SK-N-SH (cell line): ENCODE measurements around the gene PPRC1.

Experiments used
- CTCF ChIP-seq: fragments of 200-600 bp; sonication (generic); IDR thresholded peaks from 2 replicates; pipeline ENCODE4 v1.6.1; 2017; ENCODE audit warnings: antibody characterized with exemption, mild to moderate bottlenecking, moderate library complexity
- ELF1 ChIP-seq: IDR thresholded peaks from 2 replicates; pipeline ENCODE4 v1.4.0; 2012
- FOXM1 ChIP-seq: IDR thresholded peaks from 2 replicates; pipeline ENCODE4 v1.4.0; 2012; ENCODE audit warnings: low read depth, mild to moderate bottlenecking
- MXI1 ChIP-seq: IDR thresholded peaks from 2 replicates; pipeline ENCODE4 v1.6.1; 2012; ENCODE audit warnings: mild to moderate bottlenecking, low read depth, low read length, improper control_type of control experiment
- NFIC ChIP-seq: IDR thresholded peaks from 2 replicates; pipeline ENCODE4 v1.4.0; 2012; ENCODE audit warnings: borderline replicate concordance
- POLR2AphosphoS5 ChIP-seq: IDR thresholded peaks from 2 replicates; pipeline ENCODE4 v1.6.1; 2012; ENCODE audit warnings: low read depth, low read length
- TAF1 ChIP-seq: IDR thresholded peaks from 2 replicates; pipeline ENCODE4 v1.6.1; 2012; ENCODE audit warnings: low read depth, mild to moderate bottlenecking, low read length, moderate library complexity, borderline replicate concordance
- ZBTB33 ChIP-seq: IDR thresholded peaks from 2 replicates; pipeline ENCODE4 v1.4.0; 2012; ENCODE audit warnings: low read depth, borderline replicate concordance

- TF ChIP-seq CTCF, result no peak
- no peak for TF ChIP-seq TAF1
- TF ChIP-seq POLR2AphosphoS5, result no peak
- TF ChIP-seq MXI1, result no peak
- TF ChIP-seq FOXM1, result no peak
- no peak for TF ChIP-seq ELF1
- TF ChIP-seq ZBTB33, result no peak
- no peak for TF ChIP-seq NFIC
These were observed 9.6 kb upstream of the PPRC1 start for GRCh38 chr10:102123223-102123622.
